ENCODE data around the gene SH3PXD2A.
A peak's percentile ranks its signal among the peaks of the same experiment; 100 is the strongest.

The SH3PXD2A gene

GRCh38 chr10:103855424-103855823 lies at the start of gene SH3PXD2A:
TSS of gene SH3PXD2A (minus strand) at chr10:103855576. CDS start at chr10:103855266, 310 bp downstream.
- DNase-seq, result peak; percentile 51

GRCh38 chr10:103901299-103901698 lies 45.9 kb upstream of the SH3PXD2A start:
- DNase-seq, result no peak

- DNase-seq, result no peak
Observed at GRCh38 chr10:103899312-103899711, 43.9 kb upstream of the SH3PXD2A start.

- no peak for DNase-seq
Observed at GRCh38 chr10:103897241-103897774, 41.9 kb upstream of the SH3PXD2A start.

GRCh38 chr10:103896225-103896624 lies 40.8 kb upstream of the SH3PXD2A start:
- DNase-seq, result no peak

GRCh38 chr10:103895411-103896186 lies 40.2 kb upstream of the SH3PXD2A start:
- DNase-seq, result peak; percentile 49

- peak; percentile 36 for DNase-seq
Observed at GRCh38 chr10:103894441-103894864, 39.1 kb upstream of the SH3PXD2A start.

GRCh38 chr10:103893817-103894216 lies 38.4 kb upstream of the SH3PXD2A start:
- no peak for DNase-seq

GRCh38 chr10:103892181-103892580 lies 36.8 kb upstream of the SH3PXD2A start:
- DNase-seq, result no peak

GRCh38 chr10:103890688-103891087 lies 35.3 kb upstream of the SH3PXD2A start:
- DNase-seq, result no peak

- no peak for DNase-seq
Observed at GRCh38 chr10:103890194-103890658, 34.9 kb upstream of the SH3PXD2A start.

- DNase-seq, result no peak
Observed at GRCh38 chr10:103889121-103889720, 33.8 kb upstream of the SH3PXD2A start.

- DNase-seq, result peak; percentile 49
Observed at GRCh38 chr10:103888113-103888841, 32.9 kb upstream of the SH3PXD2A start.

GRCh38 chr10:103885617-103886016 lies 30.2 kb upstream of the SH3PXD2A start:
- DNase-seq, result no peak

GRCh38 chr10:103884681-103885139 lies 29.3 kb upstream of the SH3PXD2A start:
- DNase-seq, result peak; percentile 74

- DNase-seq, result no peak
Observed at GRCh38 chr10:103882285-103883007, 27.1 kb upstream of the SH3PXD2A start.

GRCh38 chr10:103881416-103882284 lies 26.3 kb upstream of the SH3PXD2A start:
- DNase-seq, result no peak

- DNase-seq, result no peak
Observed at GRCh38 chr10:103879831-103880230, 24.5 kb upstream of the SH3PXD2A start.

- no peak for DNase-seq
Observed at GRCh38 chr10:103879409-103879808, 24.0 kb upstream of the SH3PXD2A start.

GRCh38 chr10:103877861-103878260 lies 22.5 kb upstream of the SH3PXD2A start:
- no peak for DNase-seq

- DNase-seq, result no peak
Observed at GRCh38 chr10:103876155-103876554, 20.8 kb upstream of the SH3PXD2A start.

All from NCI-H82 (cell line).